ENCODE results near the gene EYA2. TPM values are rescaled to one million over a fixed set of nuclear protein-coding genes. Genes with fewer than 3 reads are reported as not detected.

Gene EYA2
- total RNA-seq, 4 donors from 2014 or later: 2.0 to 11.0 (median 5.6) TPM

- intact Hi-C loops (cut with DNase I; ENCODE audit: low total_unique reads): no loop called here
- Histone ChIP-seq H3K27ac (no peak overlapping the region), H3K4me3 (no peak overlapping the region), H3K36me3 (no peaks in the 10 kb centered on the region), H3K4me1 (no peaks in the 10 kb centered on the region), H3K9me3 (no peaks in the 10 kb centered on the region), H3K27me3 (no peaks in the 10 kb centered on the region)
- no peak for TF ChIP-seq POLR2A (IDR thresholded peaks at IDR 0.05)
- TF ChIP-seq, protein P1, sequence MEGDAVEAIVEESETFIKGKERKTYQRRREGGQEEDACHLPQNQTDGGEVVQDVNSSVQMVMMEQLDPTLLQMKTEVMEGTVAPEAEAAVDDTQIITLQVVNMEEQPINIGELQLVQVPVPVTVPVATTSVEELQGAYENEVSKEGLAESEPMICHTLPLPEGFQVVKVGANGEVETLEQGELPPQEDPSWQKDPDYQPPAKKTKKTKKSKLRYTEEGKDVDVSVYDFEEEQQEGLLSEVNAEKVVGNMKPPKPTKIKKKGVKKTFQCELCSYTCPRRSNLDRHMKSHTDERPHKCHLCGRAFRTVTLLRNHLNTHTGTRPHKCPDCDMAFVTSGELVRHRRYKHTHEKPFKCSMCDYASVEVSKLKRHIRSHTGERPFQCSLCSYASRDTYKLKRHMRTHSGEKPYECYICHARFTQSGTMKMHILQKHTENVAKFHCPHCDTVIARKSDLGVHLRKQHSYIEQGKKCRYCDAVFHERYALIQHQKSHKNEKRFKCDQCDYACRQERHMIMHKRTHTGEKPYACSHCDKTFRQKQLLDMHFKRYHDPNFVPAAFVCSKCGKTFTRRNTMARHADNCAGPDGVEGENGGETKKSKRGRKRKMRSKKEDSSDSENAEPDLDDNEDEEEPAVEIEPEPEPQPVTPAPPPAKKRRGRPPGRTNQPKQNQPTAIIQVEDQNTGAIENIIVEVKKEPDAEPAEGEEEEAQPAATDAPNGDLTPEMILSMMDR (IDR thresholded peaks at IDR 0.05): no peak
- no peak for DNase-seq
These were observed 83.4 kb downstream of the EYA2 start for GRCh38 chr20:46977909-46978588.

DNA sequence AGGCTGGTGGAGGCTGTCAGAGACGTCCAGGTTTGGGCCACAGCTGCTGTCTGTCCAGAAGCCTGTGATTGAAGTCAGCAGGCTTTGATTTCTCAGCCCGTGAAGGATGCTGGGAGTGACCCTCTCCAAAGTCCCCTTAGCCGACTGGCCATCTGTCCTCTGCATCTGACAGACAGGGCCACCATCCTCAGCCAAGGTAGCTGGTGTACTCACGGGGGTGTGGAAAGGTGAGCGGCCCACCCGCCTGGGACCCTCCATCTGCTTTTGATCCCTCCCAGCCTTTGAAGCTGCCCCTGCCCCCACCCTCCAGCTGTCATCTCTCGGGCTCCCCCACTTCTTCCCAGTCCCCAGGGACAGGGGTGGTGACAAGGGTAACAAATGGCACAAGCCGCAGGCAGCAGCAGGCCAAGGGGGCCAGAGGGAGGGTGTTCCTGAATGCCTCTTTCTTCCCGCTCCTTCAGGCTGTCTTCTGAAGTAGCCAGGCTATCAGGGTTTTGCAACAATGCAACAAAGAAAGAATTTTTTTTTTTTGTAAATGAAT, 84.4 kb downstream of the EYA2 start:
- Histone ChIP-seq H3K9me3 (no peaks in the 10 kb centered on the region), H3K27ac (no peak overlapping the region), H3K4me1 (no peaks in the 10 kb centered on the region), H3K36me3 (no peaks in the 10 kb centered on the region), H3K4me3 (no peak overlapping the region), H3K27me3 (no peaks in the 10 kb centered on the region)
- TF ChIP-seq, protein P1 (IDR thresholded peaks at IDR 0.05): no peak
- no peak for TF ChIP-seq POLR2A (IDR thresholded peaks at IDR 0.05)
- intact Hi-C loops (cut with DNase I; ENCODE audit: low total_unique reads): no loop called here
- no peak for DNase-seq

- no peak for TF ChIP-seq POLR2A (IDR thresholded peaks at IDR 0.05)
- TF ChIP-seq, protein P1 (IDR thresholded peaks at IDR 0.05): no peak
- no peaks in the 10 kb centered on the region for H3K36me3 ChIP-seq
- no peak for DNase-seq
- no peaks in the 10 kb centered on the region for H3K27me3 ChIP-seq
- H3K4me3 ChIP-seq: no peak overlapping the region
- no peaks in the 10 kb centered on the region for H3K9me3 ChIP-seq
- no peak overlapping the region for H3K27ac ChIP-seq
- H3K4me1 ChIP-seq: no peaks in the 10 kb centered on the region
- intact Hi-C loops (cut with DNase I; ENCODE audit: low total_unique reads): no loop called here
These were observed 85.1 kb downstream of the EYA2 start for GRCh38 chr20:46979603-46980241.

DNA sequence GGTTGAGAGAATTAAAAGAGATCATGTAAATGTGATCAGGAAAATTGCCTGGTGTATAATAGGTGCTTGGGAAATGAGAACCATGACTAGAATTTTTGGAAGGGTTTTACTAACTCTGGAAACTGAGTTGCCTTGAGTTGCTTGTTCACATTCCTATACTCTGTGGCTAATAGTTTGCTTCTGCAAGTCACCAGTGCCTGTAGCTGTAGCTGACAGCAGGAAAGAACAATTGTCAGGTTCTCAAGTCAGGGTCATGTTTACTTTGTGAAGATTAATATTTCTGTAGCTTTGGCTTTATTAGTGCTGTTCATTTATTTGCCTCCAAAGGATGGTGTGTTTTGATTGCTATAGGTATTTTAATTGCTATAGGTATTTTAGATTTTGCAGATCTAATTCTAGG, 86.5 kb downstream of the EYA2 start:
- intact Hi-C loops (cut with DNase I; ENCODE audit: low total_unique reads): no loop called here
- Histone ChIP-seq H3K27ac (no peak overlapping the region), H3K27me3 (no peaks in the 10 kb centered on the region), H3K4me1 (no peaks in the 10 kb centered on the region), H3K36me3 (no peaks in the 10 kb centered on the region), H3K4me3 (no peak overlapping the region), H3K9me3 (no peaks in the 10 kb centered on the region)
- no peak for DNase-seq
- TF ChIP-seq, protein P1 (IDR thresholded peaks at IDR 0.05): no peak

GRCh38 chr20:46983466-46983865, 88.8 kb downstream of the EYA2 start:
- no peak for DNase-seq
- TF ChIP-seq, protein P1 (IDR thresholded peaks at IDR 0.05): no peak
- TF ChIP-seq POLR2A (IDR thresholded peaks at IDR 0.05): no peak
- Histone ChIP-seq H3K4me3 (no peak overlapping the region), H3K9me3 (no peaks in the 10 kb centered on the region), H3K36me3 (no peaks in the 10 kb centered on the region), H3K4me1 (no peaks in the 10 kb centered on the region), H3K27me3 (no peaks in the 10 kb centered on the region), H3K27ac (no peak overlapping the region)
- intact Hi-C loops (cut with DNase I; ENCODE audit: low total_unique reads): no loop called here
